Ishikawa (cell line): ENCODE results near the gene KPRP.

Source experiments
- CEBPB ChIP-seq: IDR thresholded peaks from 2 replicates; pipeline ENCODE4 v1.6.1; 2012
- CREB1 ChIP-seq: IDR thresholded peaks from 2 replicates; pipeline ENCODE4 v1.6.1; 2012; ENCODE audit warnings: low read depth
- EP300 ChIP-seq: IDR thresholded peaks from 2 replicates; pipeline ENCODE4 v1.6.1; 2012; ENCODE audit warnings: borderline replicate concordance
- FOXM1 ChIP-seq: IDR thresholded peaks from 2 replicates; pipeline ENCODE4 v1.6.1; 2012; ENCODE audit warnings: low read depth, borderline replicate concordance
- TCF12 ChIP-seq: IDR thresholded peaks from 2 replicates; pipeline ENCODE4 v1.6.1; 2012; ENCODE audit warnings: low read depth
- TF ChIP-seq, protein P1 (sequence below): IDR thresholded peaks from 2 replicates; pipeline ENCODE4 v1.6.1; 2012
- TF ChIP-seq, protein P2 (sequence below): IDR thresholded peaks from 2 replicates; pipeline ENCODE4 v1.6.1; 2012
- TF ChIP-seq, protein P3 (sequence below): IDR thresholded peaks from 2 replicates; pipeline ENCODE4 v1.6.1; 2012; ENCODE audit warnings: low read depth, mild to moderate bottlenecking

DNA sequence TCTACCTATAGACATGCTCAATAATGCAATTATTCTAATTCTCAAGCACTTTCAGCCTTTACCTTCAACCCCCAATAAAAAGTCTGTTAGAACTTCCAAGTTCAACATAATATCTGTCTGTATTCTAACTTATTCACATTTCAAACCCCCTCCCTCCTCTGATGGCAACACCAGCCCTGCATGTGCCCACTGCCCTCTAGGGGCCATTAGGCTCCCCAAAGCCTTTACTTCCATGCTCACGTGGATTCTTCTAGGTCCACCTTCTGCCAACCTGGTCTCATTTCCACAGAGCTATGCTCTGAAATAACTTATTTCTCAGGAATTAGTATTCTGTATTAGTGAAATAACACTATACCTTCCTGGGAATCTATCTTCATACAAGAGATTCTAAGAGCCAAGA is 22.2 kb upstream of the KPRP start:
- TF ChIP-seq CREB1 (no peak), FOXM1 (no peak), CEBPB (no peak), EP300 (no peak), TCF12 (no peak)
- TF ChIP-seq, protein P1, sequence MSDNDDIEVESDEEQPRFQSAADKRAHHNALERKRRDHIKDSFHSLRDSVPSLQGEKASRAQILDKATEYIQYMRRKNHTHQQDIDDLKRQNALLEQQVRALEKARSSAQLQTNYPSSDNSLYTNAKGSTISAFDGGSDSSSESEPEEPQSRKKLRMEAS = no peak
- TF ChIP-seq, protein P2, sequence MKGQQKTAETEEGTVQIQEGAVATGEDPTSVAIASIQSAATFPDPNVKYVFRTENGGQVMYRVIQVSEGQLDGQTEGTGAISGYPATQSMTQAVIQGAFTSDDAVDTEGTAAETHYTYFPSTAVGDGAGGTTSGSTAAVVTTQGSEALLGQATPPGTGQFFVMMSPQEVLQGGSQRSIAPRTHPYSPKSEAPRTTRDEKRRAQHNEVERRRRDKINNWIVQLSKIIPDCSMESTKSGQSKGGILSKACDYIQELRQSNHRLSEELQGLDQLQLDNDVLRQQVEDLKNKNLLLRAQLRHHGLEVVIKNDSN = no peak
- TF ChIP-seq, protein P3, sequence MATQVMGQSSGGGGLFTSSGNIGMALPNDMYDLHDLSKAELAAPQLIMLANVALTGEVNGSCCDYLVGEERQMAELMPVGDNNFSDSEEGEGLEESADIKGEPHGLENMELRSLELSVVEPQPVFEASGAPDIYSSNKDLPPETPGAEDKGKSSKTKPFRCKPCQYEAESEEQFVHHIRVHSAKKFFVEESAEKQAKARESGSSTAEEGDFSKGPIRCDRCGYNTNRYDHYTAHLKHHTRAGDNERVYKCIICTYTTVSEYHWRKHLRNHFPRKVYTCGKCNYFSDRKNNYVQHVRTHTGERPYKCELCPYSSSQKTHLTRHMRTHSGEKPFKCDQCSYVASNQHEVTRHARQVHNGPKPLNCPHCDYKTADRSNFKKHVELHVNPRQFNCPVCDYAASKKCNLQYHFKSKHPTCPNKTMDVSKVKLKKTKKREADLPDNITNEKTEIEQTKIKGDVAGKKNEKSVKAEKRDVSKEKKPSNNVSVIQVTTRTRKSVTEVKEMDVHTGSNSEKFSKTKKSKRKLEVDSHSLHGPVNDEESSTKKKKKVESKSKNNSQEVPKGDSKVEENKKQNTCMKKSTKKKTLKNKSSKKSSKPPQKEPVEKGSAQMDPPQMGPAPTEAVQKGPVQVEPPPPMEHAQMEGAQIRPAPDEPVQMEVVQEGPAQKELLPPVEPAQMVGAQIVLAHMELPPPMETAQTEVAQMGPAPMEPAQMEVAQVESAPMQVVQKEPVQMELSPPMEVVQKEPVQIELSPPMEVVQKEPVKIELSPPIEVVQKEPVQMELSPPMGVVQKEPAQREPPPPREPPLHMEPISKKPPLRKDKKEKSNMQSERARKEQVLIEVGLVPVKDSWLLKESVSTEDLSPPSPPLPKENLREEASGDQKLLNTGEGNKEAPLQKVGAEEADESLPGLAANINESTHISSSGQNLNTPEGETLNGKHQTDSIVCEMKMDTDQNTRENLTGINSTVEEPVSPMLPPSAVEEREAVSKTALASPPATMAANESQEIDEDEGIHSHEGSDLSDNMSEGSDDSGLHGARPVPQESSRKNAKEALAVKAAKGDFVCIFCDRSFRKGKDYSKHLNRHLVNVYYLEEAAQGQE = no peak
